Testis (tissue), 3 donors: ENCODE measurements around the gene PLEKHA7. TPM values are rescaled to one million over a fixed set of nuclear protein-coding genes. Genes with fewer than 3 reads are reported as not detected.

Source experiments
- DNase-seq: peaks from one replicate; pipeline ENCODE4 v3.0.0-alpha.2; 2019
- H3K27ac ChIP-seq, 2 donors: fragments of 200-600 bp; sonication (generic); one replicate each; pipeline ENCODE4 v1.5.1; 2019
- H3K27me3 ChIP-seq: fragments of 200-600 bp; sonication (generic); one replicate; pipeline ENCODE4 v1.5.1; 2019
- H3K36me3 ChIP-seq: fragments of 200-600 bp; sonication (generic); one replicate; pipeline ENCODE4 v1.5.1; 2017; ENCODE audit warnings: low read depth; ENCODE audit errors: missing control alignments
- H3K4me1 ChIP-seq: fragments of 200-600 bp; sonication (generic); one replicate; pipeline ENCODE4 v1.5.1; 2019
- H3K4me3 ChIP-seq, 2 donors: fragments of 200-600 bp; sonication (generic); one replicate each; pipeline ENCODE4 v1.5.1; 2017 to 2019
- H3K9me3 ChIP-seq: fragments of 200-600 bp; sonication (generic); one replicate; pipeline ENCODE4 v1.5.1; 2017
- POLR2A ChIP-seq: fragments of 450-650 bp; IDR thresholded peaks from one replicate; pipeline ENCODE4 v1.6.1; 2017; ENCODE audit warnings: antibody characterized with exemption, mild to moderate bottlenecking, moderate library complexity
- WGBS, 2 donors: methylation state at CpG; one replicate each; pipeline ENCODE4 v1.1.5; 2018; 5-methylcytosine and 5-hydroxymethylcytosine counted together
- intact Hi-C: fragments of 100-400 bp; cut with DNase I; formaldehyde crosslinking; loops from one replicate; pipeline ENCODE4 v1.15.1; 2023; ENCODE audit warnings: low total_unique reads
- polyA plus RNA-seq: library from polyadenylated mRNA; stranded (reverse); fragments of 350-450 nt; fragmentation: Illumina TruSeq; extraction: RNeasy Lipid Tissue Mini Kit (QIAGEN cat#74804); gene quantifications from one replicate; pipeline ENCODE4 v1.2.3, GENCODE V29; 2014; ENCODE audit warnings: low read depth, low replicate concordance; ENCODE audit not compliant: insufficient read depth
- total RNA-seq, 2 donors: library from RNA; depleted of rRNA; stranded (reverse); fragments of >200 nt; gene quantifications; one replicate each; pipeline ENCODE4 v1.2.3, GENCODE V29; 2016
- TF ChIP-seq, protein P1 (sequence below), 3 experiments: fragments of 450-650 bp in 2 of 3; fragments of 200-600 bp in 1 of 3; sonication (generic) in 1 of 3; IDR thresholded peaks; one replicate each; pipeline ENCODE4 v1.5.1; 2016 to 2019; ENCODE audit warnings: antibody characterized with exemption in 3 of 3, mild to moderate bottlenecking in 2 of 3, moderate library complexity in 1 of 3

Gene PLEKHA7
- total and polyA plus RNA-seq, 3 donors from 2014 or later = 33.0 to 64.9 (median 63.9) TPM

DNA sequence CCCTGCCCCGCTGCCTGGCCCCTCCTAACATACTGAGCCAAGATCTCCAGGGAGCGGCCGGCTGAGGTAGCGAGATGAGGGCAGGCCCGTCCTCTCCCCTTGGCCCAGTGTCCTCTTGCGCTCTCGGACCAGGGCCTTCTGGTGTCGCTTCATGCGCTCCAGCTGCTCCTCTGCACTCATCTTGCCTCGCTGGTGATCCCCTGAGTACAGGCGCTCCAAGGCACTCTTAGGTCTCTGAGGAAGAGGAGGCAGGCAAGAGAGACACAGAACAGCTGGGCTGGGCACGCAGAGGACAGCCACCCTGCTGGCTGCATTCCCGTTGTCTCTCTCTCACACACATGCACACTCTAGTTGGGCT lies 225.2 kb downstream of the PLEKHA7 start:
- no peaks in the 10 kb centered on the region for H3K9me3 ChIP-seq
- no peaks in the 10 kb centered on the region for H3K36me3 ChIP-seq
- H3K4me1 ChIP-seq = peaks cover 24% of the 10 kb centered on the region
- no peaks in the 10 kb centered on the region for H3K27me3 ChIP-seq
- intact Hi-C loops = no loop called here
- H3K4me3 ChIP-seq = no peak overlapping the region
- no peak for DNase-seq
- TF ChIP-seq POLR2A = no peak
- TF ChIP-seq, protein P1, sequence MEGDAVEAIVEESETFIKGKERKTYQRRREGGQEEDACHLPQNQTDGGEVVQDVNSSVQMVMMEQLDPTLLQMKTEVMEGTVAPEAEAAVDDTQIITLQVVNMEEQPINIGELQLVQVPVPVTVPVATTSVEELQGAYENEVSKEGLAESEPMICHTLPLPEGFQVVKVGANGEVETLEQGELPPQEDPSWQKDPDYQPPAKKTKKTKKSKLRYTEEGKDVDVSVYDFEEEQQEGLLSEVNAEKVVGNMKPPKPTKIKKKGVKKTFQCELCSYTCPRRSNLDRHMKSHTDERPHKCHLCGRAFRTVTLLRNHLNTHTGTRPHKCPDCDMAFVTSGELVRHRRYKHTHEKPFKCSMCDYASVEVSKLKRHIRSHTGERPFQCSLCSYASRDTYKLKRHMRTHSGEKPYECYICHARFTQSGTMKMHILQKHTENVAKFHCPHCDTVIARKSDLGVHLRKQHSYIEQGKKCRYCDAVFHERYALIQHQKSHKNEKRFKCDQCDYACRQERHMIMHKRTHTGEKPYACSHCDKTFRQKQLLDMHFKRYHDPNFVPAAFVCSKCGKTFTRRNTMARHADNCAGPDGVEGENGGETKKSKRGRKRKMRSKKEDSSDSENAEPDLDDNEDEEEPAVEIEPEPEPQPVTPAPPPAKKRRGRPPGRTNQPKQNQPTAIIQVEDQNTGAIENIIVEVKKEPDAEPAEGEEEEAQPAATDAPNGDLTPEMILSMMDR (IDR thresholded peaks at IDR 0.05) = no peak
- no peak overlapping the region for H3K27ac ChIP-seq
- WGBS, 2 donors = 88 to 92% methylated on average over 12 to 13 of the region's 13 CpGs

DNA sequence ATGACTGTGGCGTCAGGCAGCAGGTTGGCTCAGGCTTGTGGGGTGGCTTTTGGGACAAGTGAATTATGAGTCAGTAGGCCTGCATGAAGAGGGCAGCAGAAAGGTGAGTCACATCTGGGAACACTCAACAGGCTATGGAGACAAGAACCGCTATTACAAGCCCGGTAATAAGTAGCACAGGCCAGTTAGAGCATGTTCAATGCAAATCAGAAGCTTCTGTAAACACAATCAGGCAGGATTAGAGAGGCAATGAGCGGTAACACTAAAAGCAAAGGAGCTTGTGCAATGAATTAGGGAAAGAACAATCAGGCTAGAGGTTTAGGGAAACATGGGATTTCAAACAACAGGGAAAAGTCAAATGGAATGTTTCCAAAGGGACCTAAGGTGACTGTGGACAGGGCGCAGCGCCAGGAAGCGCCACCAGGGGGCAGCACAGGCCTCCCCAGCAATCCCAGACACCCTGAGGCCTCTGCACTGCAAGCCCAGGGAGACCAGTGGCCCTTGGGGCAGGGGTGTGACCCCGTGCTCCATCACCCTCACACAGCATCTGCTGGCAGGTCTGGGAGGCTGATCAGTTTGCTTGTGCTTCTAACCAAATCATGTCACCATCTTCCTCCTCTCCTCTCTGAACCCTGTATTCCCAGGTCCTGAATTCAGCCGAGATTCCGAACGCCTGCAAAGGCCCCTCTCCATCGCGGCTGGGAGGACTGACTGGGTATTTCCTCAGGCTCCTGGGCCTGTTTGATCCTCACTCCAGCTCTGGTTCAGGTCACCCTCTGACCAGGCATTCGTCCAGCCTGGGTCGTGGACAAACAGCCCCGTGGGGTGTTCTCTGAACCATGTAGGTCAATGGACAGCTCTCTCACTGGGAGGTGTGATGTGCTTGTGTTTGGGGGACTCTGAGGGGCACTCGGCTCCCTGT lies 225.8 kb downstream of the PLEKHA7 start:
- intact Hi-C loops = no loop called here
- Histone ChIP-seq H3K9me3 (no peaks in the 10 kb centered on the region), H3K4me1 (peaks cover 31% of the 10 kb centered on the region), H3K27ac (no peak overlapping the region), H3K4me3 (no peak overlapping the region), H3K27me3 (no peaks in the 10 kb centered on the region), H3K36me3 (no peaks in the 10 kb centered on the region)
- WGBS, 2 donors = 70 to 78% methylated on average over 9 to 16 of the region's 17 CpGs
- TF ChIP-seq, protein P1 (IDR thresholded peaks at IDR 0.05) = peak; percentile 81 to 96 (median 88)
- TF ChIP-seq POLR2A = no peak
- DNase-seq = peak; percentile 88

DNA sequence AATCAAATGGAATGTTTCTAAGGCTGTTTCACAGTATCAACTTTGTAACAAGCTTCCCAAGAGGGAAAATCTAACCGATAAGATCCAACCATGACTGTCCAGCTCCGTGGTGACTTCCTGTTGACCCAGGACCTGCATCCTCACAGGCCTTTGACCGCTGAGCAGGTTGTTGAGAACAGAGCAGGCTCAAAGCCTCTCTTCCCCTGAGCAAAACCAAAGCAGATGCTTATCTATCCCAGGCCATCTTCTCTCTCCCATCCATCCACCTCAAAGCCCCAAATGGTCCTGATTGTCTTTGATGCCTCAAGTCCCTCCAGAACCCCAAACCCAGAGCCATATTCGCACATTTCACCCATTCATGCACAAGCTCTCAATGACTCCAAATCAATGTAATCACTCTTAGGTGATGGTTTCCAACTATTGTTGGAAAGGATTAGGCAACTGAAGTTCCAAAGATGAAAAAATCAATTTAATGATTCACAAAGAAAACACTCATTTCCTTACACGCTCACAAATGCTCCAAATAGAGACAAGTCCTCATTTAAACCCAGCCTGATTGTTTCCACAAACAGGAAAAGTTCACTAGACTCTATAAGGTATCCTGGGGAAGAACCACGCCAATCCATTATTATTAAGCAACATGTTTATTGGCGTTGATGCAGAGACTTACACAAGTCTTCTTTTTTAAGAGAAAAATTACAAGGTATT lies 227.0 kb downstream of the PLEKHA7 start:
- Histone ChIP-seq H3K4me3 (no peak overlapping the region), H3K27me3 (no peaks in the 10 kb centered on the region), H3K4me1 (peaks cover 34% of the 10 kb centered on the region), H3K36me3 (no peaks in the 10 kb centered on the region), H3K9me3 (no peaks in the 10 kb centered on the region), H3K27ac (no peak overlapping the region)
- peak; percentile 38 for DNase-seq
- WGBS, 2 donors = 82% methylated on average over 7 of the region's 7 CpGs
- intact Hi-C loops = no loop called here
- no peak for TF ChIP-seq POLR2A
- TF ChIP-seq, protein P1 (IDR thresholded peaks at IDR 0.05) = no peak

DNA sequence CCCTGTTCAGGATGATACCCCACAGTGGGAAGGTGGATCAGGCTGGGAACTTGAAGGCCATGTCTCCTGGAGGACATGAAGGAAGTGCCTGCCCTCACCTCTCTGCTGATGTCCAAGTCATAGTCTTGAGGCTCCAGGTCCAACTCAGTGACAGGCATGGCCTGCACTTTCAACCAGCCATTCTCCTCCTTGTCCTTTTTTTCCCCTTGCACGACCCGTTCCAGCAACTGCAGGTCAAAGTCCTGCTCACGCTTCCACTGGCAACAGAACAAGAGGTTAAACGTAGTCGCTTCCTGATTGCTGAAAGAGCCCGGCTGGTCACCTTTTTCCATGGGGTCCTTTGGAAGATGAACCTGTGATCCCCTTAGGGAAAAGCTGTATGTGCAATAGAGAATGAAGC lies 228.1 kb downstream of the PLEKHA7 start:
- no peaks in the 10 kb centered on the region for H3K9me3 ChIP-seq
- peaks cover 24% of the 10 kb centered on the region for H3K4me1 ChIP-seq
- H3K36me3 ChIP-seq = no peaks in the 10 kb centered on the region
- TF ChIP-seq, protein P1 (IDR thresholded peaks at IDR 0.05) = no peak
- TF ChIP-seq POLR2A = no peak
- no peak for DNase-seq
- intact Hi-C loops = no loop called here
- H3K27me3 ChIP-seq = no peaks in the 10 kb centered on the region
- H3K27ac ChIP-seq = no peak overlapping the region
- no peak overlapping the region for H3K4me3 ChIP-seq
- 81 to 91% methylated on average over 6 of the region's 6 CpGs for WGBS, 2 donors
